ENCODE results near the gene TMC1.
"Not testable (repeated sequence)": the region's sequence is repeated elsewhere in the genome, so short reads cannot be mapped to it uniquely, and the experiment has no call there.

The TMC1 gene

DNA sequence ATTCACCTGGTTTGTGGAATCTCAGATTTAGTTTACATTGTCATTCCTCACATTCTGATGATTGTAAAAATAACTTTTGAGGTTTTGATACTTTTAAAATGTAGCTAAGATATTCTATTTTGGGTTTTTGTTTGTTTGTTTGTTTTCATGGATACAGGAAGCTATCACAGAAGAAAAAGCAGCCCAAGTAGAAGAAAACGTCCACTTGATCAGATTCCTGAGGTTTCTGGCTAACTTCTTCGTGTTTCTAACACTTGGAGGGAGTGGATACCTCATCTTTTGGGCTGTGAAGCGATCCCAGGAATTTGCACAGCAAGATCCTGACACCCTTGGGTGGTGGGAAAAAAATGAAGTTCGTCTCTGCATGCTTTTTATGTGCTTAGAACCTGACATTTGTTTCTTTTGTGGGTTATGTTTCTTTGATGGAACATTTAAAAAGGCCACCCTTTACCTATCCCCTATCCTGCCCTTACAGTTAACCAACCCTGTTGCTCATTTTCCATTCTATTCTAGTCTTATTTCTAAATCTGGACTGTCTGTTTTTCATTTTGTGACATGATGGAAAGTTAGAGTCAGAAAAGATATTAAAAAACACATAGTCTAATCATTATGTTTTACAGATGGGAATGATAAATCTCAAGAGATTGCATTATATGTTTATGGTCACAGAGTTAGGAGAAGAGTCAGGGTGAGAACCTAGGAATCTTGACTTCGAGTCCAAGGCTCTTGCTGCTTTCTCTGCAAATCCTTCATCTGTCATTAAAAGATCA is 267.7 kb downstream of the TMC1 start:
- H3K27me3 Mint-ChIP-seq: peaks cover 11% of the 10 kb centered on the region
- H3K4me3 Mint-ChIP-seq: no peak overlapping the region
- DNase-seq (ENCODE audit: low spot score in 2 of 2) (no peak), ATAC-seq (replicated peaks; ENCODE audit: extremely low read depth, poor library complexity, severe bottlenecking) (no peak)
- H3K4me1 Mint-ChIP-seq: no peaks in the 10 kb centered on the region
- H3K9me3 Mint-ChIP-seq: no peaks in the 10 kb centered on the region
- no peak overlapping the region for H3K27ac Mint-ChIP-seq (ENCODE audit: low read depth)
- peaks cover 1% of the 10 kb centered on the region for H3K36me3 Mint-ChIP-seq (ENCODE audit: insufficient read depth)

GRCh38 chr9:72789885-72790284 is 268.5 kb downstream of the TMC1 start:
- H3K9me3 Mint-ChIP-seq: peaks cover 6% of the 10 kb centered on the region
- ATAC-seq (replicated peaks; ENCODE audit: extremely low read depth, poor library complexity, severe bottlenecking) (no peak), DNase-seq (ENCODE audit: low spot score in 2 of 2) (no peak)
- H3K27me3 Mint-ChIP-seq: peaks cover 18% of the 10 kb centered on the region
- H3K4me3 Mint-ChIP-seq: no peak overlapping the region
- H3K27ac Mint-ChIP-seq (ENCODE audit: low read depth): no peak overlapping the region
- H3K4me1 Mint-ChIP-seq: no peaks in the 10 kb centered on the region
- H3K36me3 Mint-ChIP-seq (ENCODE audit: insufficient read depth): peaks cover 1% of the 10 kb centered on the region

- DNase-seq (ENCODE audit: low spot score in 2 of 2) (no peak), ATAC-seq (replicated peaks; ENCODE audit: extremely low read depth, poor library complexity, severe bottlenecking) (no peak)
- Mint-ChIP-seq H3K27me3 (peaks cover 21% of the 10 kb centered on the region), H3K36me3 (ENCODE audit: insufficient read depth) (peaks cover 1% of the 10 kb centered on the region), H3K9me3 (peaks cover 9% of the 10 kb centered on the region), H3K27ac (ENCODE audit: low read depth) (no peak overlapping the region), H3K4me1 (no peaks in the 10 kb centered on the region), H3K4me3 (no peak overlapping the region)
Observed at GRCh38 chr9:72790989-72791388, 269.6 kb downstream of the TMC1 start.

DNA sequence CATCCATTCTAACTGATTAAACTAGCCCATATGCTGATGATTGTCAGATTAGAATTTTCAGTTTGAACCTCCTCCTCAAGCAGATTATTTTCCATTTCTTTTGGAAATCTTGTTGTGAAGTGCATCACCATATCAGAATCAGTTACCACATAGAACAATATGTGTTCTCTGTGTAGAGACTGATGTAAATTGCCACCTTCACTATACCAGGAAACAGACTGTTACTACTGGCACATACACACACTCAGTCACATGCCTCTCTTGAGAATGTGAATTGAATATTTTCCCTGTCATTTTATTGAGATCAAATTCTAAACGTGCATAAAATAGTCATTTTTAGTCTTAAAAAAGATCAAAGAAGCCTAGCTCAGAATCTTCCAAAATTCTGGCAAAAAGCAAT is 270.0 kb downstream of the TMC1 start:
- no peak overlapping the region for H3K4me3 Mint-ChIP-seq
- DNase-seq (ENCODE audit: low spot score in 2 of 2): no peak
- H3K27me3 Mint-ChIP-seq: peaks cover 21% of the 10 kb centered on the region
- no peaks in the 10 kb centered on the region for H3K4me1 Mint-ChIP-seq
- no peak for ATAC-seq (replicated peaks; ENCODE audit: extremely low read depth, poor library complexity, severe bottlenecking)
- peaks cover 9% of the 10 kb centered on the region for H3K9me3 Mint-ChIP-seq
- H3K27ac Mint-ChIP-seq (ENCODE audit: low read depth): no peak overlapping the region
- H3K36me3 Mint-ChIP-seq (ENCODE audit: insufficient read depth): peaks cover 1% of the 10 kb centered on the region

GRCh38 chr9:72794946-72795345 is 273.5 kb downstream of the TMC1 start:
- Mint-ChIP-seq H3K4me3 (no peak overlapping the region), H3K36me3 (ENCODE audit: insufficient read depth) (peaks cover 1% of the 10 kb centered on the region), H3K9me3 (peaks cover 9% of the 10 kb centered on the region), H3K27ac (ENCODE audit: low read depth) (no peak overlapping the region), H3K27me3 (peaks cover 21% of the 10 kb centered on the region), H3K4me1 (no peaks in the 10 kb centered on the region)
- no peak for DNase-seq (ENCODE audit: low spot score in 2 of 2)
- ATAC-seq (replicated peaks; ENCODE audit: extremely low read depth, poor library complexity, severe bottlenecking): no peak

GRCh38 chr9:72800328-72800994 is 279.1 kb downstream of the TMC1 start:
- Mint-ChIP-seq H3K36me3 (ENCODE audit: insufficient read depth) (no peaks in the 10 kb centered on the region), H3K9me3 (no peaks in the 10 kb centered on the region), H3K27ac (ENCODE audit: low read depth) (no peak overlapping the region), H3K27me3 (no peaks in the 10 kb centered on the region), H3K4me3 (no peak overlapping the region), H3K4me1 (no peaks in the 10 kb centered on the region)
- DNase-seq (ENCODE audit: low spot score in 2 of 2) (no peak), ATAC-seq (replicated peaks; ENCODE audit: extremely low read depth, poor library complexity, severe bottlenecking) (no peak)

GRCh38 chr9:72805238-72805637 is 283.8 kb downstream of the TMC1 start:
- Mint-ChIP-seq H3K9me3 (no peaks in the 10 kb centered on the region), H3K27ac (ENCODE audit: low read depth) (no peak overlapping the region), H3K4me3 (no peak overlapping the region), H3K36me3 (ENCODE audit: insufficient read depth) (no peaks in the 10 kb centered on the region), H3K27me3 (no peaks in the 10 kb centered on the region), H3K4me1 (no peaks in the 10 kb centered on the region)
- no peak for DNase-seq (ENCODE audit: low spot score in 2 of 2)
- no peak for ATAC-seq (replicated peaks; ENCODE audit: extremely low read depth, poor library complexity, severe bottlenecking)

GRCh38 chr9:72806313-72806809 is 285.0 kb downstream of the TMC1 start:
- H3K36me3 Mint-ChIP-seq (ENCODE audit: insufficient read depth); H3K27ac Mint-ChIP-seq (ENCODE audit: low read depth); DNase-seq (ENCODE audit: low spot score in 2 of 2); H3K27me3 Mint-ChIP-seq; ATAC-seq (replicated peaks; ENCODE audit: extremely low read depth, poor library complexity, severe bottlenecking); H3K4me1 Mint-ChIP-seq; H3K9me3 Mint-ChIP-seq; H3K4me3 Mint-ChIP-seq: not testable (repeated sequence)

DNA sequence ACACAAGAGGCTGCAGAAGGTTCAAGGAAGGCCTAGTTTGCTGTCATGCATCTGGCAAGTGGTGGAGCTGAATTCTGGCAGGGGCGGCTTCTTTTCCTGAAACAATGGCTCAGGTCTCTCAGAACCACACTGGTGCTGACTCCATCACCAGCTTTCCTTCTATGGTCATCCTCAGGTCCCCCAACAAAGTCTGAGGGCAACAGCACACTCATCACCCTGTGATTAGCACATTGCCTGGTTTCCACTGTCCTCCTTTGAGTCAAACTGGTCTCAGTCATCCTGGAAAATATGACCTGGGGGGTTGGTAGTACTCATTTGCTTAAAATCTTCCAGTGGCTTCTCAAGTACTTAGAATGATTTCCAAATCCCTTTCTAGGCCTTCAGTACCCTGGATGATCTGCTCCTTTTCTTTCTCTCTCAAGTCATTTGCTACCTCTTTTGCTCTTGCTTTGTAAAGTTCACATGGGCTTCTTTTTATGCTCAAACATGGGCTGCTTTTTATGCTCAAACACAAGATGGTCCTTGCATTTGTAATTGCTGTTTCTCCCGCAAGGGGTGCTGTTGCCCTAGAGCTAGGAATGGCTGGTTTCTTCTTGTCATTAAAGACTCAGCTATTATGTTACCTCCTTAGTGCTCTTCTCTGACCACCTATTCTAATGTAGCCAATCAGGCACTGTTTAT is 286.5 kb downstream of the TMC1 start:
- Mint-ChIP-seq H3K27ac (ENCODE audit: low read depth) (no peak overlapping the region), H3K4me1 (no peaks in the 10 kb centered on the region), H3K4me3 (no peak overlapping the region), H3K27me3 (no peaks in the 10 kb centered on the region), H3K9me3 (no peaks in the 10 kb centered on the region), H3K36me3 (ENCODE audit: insufficient read depth) (no peaks in the 10 kb centered on the region)
- no peak for ATAC-seq (replicated peaks; ENCODE audit: extremely low read depth, poor library complexity, severe bottlenecking)
- DNase-seq (ENCODE audit: low spot score in 2 of 2): no peak

DNA sequence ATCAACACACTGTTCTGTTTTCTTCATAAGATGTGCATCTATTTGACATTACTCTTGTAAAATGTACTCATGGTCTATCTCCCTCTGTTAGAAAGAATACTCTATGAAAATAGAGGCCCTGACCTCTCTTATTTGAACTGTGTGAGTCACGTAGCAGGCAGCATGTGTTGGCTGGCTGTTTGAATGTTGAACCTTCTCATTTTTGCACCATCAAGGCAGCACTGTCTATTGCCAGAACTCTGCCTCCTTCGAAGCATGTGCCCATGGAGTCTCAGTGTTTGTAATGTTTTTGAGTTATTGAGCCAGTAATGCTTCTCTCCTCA is 287.0 kb downstream of the TMC1 start:
- ATAC-seq (replicated peaks; ENCODE audit: extremely low read depth, poor library complexity, severe bottlenecking): no peak
- no peak overlapping the region for H3K27ac Mint-ChIP-seq (ENCODE audit: low read depth)
- no peaks in the 10 kb centered on the region for H3K27me3 Mint-ChIP-seq
- no peak overlapping the region for H3K4me3 Mint-ChIP-seq
- no peaks in the 10 kb centered on the region for H3K4me1 Mint-ChIP-seq
- H3K36me3 Mint-ChIP-seq (ENCODE audit: insufficient read depth): no peaks in the 10 kb centered on the region
- H3K9me3 Mint-ChIP-seq: no peaks in the 10 kb centered on the region
- DNase-seq (ENCODE audit: low spot score in 2 of 2): no peak

GRCh38 chr9:72809586-72809985 is 288.2 kb downstream of the TMC1 start:
- Mint-ChIP-seq H3K9me3 (no peaks in the 10 kb centered on the region), H3K27me3 (no peaks in the 10 kb centered on the region), H3K27ac (ENCODE audit: low read depth) (no peak overlapping the region), H3K36me3 (ENCODE audit: insufficient read depth) (no peaks in the 10 kb centered on the region), H3K4me1 (no peaks in the 10 kb centered on the region), H3K4me3 (no peak overlapping the region)
- DNase-seq (ENCODE audit: low spot score in 2 of 2): no peak
- no peak for ATAC-seq (replicated peaks; ENCODE audit: extremely low read depth, poor library complexity, severe bottlenecking)

GRCh38 chr9:72812559-72813111 is 291.2 kb downstream of the TMC1 start:
- Mint-ChIP-seq H3K27ac (ENCODE audit: low read depth) (no peak overlapping the region), H3K27me3 (no peaks in the 10 kb centered on the region), H3K9me3 (no peaks in the 10 kb centered on the region), H3K4me3 (no peak overlapping the region), H3K4me1 (no peaks in the 10 kb centered on the region), H3K36me3 (ENCODE audit: insufficient read depth) (no peaks in the 10 kb centered on the region)
- ATAC-seq (replicated peaks; ENCODE audit: extremely low read depth, poor library complexity, severe bottlenecking): no peak
- no peak for DNase-seq (ENCODE audit: low spot score in 2 of 2)
